ENCODE results near the gene RPS5.

The RPS5 gene

DNA sequence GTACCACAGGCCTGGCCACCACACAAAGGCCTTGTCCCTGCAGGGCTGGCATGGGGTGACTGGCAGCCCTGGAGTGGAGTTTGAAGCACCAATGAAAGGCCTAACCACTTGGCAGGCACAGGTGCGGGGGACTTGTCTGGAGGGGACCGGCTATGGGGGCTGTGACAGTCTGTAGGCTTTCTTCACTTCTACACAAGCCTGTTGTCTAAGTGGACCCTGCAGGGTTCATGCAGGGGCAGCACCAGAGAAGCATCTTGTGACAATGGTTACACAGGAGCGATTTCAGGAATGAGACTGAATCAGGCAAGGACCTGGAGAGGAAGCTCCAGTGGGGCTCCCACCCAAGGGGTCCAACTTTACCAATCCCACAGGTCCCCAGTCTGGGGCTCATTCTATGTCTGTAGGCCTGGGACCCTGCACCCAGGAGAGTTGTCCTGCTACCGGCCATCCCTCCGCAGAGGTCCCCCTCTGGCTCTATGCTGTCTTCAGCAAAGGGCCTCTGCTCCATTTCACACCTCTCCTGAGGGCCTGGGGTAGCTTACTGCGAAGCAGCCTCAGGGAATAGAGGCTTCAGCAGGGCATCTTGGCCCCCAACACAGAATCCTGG lies 4.0 kb upstream of the RPS5 start:
- H3K4me1 Mint-ChIP-seq: peaks cover 42% of the 10 kb centered on the region
- peak overlapping the region; percentile 94 for H3K27ac Mint-ChIP-seq (ENCODE audit: low read depth)
- H3K4me3 Mint-ChIP-seq: peak overlapping the region; percentile 88
- no peak for DNase-seq (ENCODE audit: low spot score in 2 of 2)
- H3K36me3 Mint-ChIP-seq (ENCODE audit: insufficient read depth): peaks cover 44% of the 10 kb centered on the region
- no peaks in the 10 kb centered on the region for H3K9me3 Mint-ChIP-seq
- no peak for ATAC-seq (replicated peaks; ENCODE audit: extremely low read depth, poor library complexity, severe bottlenecking)
- H3K27me3 Mint-ChIP-seq: no peaks in the 10 kb centered on the region

DNA sequence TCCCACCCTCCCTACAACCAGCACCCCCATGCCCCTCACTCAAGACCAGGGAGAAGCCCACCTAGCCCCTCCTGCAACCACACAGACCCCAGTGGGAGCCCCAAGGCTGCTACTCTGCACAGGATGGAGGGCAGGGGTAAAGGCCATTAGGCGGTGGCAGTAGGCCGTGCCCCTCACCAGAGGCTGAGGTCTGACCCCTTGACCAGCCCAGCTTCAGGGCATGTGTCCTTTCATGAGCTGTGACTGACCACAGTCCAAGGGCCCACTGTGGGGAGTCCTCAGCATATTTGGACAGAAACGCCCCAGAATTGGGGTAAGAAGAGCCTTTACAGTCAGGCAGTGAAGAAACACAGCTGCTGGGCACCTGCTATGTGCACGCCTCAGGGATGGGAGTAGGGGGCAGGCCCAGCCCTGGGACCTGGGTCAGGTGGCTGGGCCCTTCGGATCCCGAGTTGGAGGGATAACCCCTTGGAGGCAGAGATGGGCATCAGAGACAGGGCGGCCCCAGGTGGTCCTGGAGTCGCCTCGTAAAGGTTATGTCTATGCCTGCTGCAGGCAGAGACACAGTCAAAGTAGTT lies 1.7 kb upstream of the RPS5 start:
- Mint-ChIP-seq H3K36me3 (ENCODE audit: insufficient read depth) (peaks cover 54% of the 10 kb centered on the region), H3K9me3 (no peaks in the 10 kb centered on the region), H3K27ac (ENCODE audit: low read depth) (peak overlapping the region; percentile 98), H3K4me1 (peaks cover 28% of the 10 kb centered on the region), H3K4me3 (peak overlapping the region; percentile 89), H3K27me3 (no peaks in the 10 kb centered on the region)
- ATAC-seq (replicated peaks; ENCODE audit: extremely low read depth, poor library complexity, severe bottlenecking): no peak
- no peak for DNase-seq (ENCODE audit: low spot score in 2 of 2)

DNA sequence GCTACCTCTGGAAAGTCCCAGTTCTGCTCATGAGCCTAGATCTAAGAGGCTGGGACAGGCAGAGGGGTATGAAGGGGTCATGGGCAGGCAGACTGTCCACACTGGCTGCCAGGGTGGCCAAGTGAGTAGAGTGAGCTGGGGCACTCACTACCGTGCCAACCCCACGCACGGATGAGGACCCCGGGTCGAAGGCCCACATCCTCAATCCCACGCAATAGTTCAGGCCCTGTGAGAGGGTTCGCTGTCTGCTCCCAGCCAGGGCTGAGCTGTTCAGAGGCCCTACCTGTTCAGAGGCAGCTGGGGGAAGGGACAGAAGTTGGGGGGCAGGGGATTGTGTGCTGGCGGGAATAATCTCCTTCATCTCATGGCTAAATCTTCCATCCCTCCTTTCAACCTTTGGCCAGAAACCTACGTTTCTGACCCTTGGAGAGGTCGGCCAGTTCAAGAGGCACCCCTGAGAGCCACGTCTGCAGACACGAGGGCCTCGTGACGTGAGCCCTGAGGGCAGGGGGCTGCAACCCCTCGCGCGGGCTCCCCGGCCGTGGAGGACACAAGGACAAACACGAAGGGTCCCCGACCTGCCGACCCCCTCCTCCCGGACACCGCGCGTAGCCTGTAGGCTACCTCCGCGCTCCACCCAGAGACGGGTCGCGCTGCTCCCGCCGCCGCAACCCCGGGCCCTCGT lies 1.0 kb upstream of the RPS5 start:
- Mint-ChIP-seq H3K9me3 (no peaks in the 10 kb centered on the region), H3K36me3 (ENCODE audit: insufficient read depth) (peaks cover 58% of the 10 kb centered on the region), H3K27ac (ENCODE audit: low read depth) (peak overlapping the region; percentile 98), H3K4me3 (peak overlapping the region; percentile 89), H3K4me1 (peaks cover 31% of the 10 kb centered on the region), H3K27me3 (no peaks in the 10 kb centered on the region)
- DNase-seq (ENCODE audit: low spot score in 2 of 2) (no peak), ATAC-seq (replicated peaks; ENCODE audit: extremely low read depth, poor library complexity, severe bottlenecking) (no peak)

DNA sequence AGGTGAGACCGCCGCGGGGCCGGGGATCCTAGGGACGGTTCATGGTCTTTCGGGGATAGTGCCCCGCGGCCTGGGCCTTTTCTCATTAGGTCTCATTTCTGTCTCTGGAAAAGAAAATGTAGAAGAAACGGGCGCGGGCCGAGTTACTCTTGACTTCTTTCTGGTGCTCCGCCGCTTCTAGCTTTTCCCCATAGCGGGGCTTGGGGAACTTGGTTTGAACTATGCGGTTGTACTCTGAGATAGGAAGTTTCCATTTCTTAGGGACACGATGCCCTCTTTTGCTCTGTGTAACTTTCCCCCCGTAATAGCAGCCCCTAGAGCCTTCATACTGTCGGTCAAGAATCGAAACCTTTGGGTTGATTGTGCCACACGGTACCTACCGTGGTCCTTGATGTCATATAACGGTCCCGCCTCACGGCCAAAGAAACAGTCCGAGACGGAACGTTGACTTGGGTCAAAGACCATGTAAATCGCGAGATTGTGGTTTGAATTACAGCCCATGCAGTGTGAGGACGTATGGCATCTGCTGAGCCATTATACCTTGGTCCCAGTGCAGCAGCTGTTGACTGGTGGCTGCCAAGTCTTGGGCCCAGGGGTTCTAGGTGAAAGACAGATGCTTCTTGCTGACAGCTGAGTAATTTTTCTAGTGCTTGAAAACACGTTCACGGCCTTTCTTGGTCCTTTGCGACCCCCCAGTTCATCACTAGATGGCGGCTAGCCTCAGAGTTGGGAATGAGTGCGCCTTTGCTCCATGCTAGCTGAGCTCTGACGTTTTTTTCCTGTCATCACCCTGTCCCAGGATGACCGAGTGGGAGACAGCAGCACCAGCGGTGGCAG lies 487 bp downstream of the RPS5 start:
- H3K27ac Mint-ChIP-seq (ENCODE audit: low read depth): peak overlapping the region; percentile 98
- H3K9me3 Mint-ChIP-seq: no peaks in the 10 kb centered on the region
- H3K4me3 Mint-ChIP-seq: peak overlapping the region; percentile 89
- peaks cover 65% of the 10 kb centered on the region for H3K36me3 Mint-ChIP-seq (ENCODE audit: insufficient read depth)
- no peak for ATAC-seq (replicated peaks; ENCODE audit: extremely low read depth, poor library complexity, severe bottlenecking)
- H3K4me1 Mint-ChIP-seq: peaks cover 24% of the 10 kb centered on the region
- DNase-seq (ENCODE audit: low spot score in 2 of 2): no peak
- no peaks in the 10 kb centered on the region for H3K27me3 Mint-ChIP-seq

DNA sequence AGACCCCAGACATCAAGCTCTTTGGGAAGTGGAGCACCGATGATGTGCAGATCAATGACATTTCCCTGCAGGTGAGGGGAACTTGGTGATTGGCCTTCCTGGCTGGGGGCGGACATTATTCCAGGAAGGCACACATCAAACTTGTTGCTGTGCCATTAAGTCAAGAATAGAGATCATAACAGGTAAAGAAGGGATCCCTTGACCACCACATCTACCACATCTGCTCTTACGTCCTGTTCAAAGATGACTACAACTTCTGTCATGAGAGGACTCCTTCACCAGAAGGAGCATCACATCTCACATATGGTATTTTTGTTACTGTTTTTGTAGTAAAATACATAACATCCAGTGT lies 1.1 kb downstream of the RPS5 start:
- Mint-ChIP-seq H3K27me3 (no peaks in the 10 kb centered on the region), H3K36me3 (ENCODE audit: insufficient read depth) (peaks cover 70% of the 10 kb centered on the region), H3K4me3 (peak overlapping the region; percentile 89), H3K4me1 (peaks cover 24% of the 10 kb centered on the region), H3K27ac (ENCODE audit: low read depth) (peak overlapping the region; percentile 98), H3K9me3 (no peaks in the 10 kb centered on the region)
- DNase-seq (ENCODE audit: low spot score in 2 of 2) (no peak), ATAC-seq (replicated peaks; ENCODE audit: extremely low read depth, poor library complexity, severe bottlenecking) (no peak)

DNA sequence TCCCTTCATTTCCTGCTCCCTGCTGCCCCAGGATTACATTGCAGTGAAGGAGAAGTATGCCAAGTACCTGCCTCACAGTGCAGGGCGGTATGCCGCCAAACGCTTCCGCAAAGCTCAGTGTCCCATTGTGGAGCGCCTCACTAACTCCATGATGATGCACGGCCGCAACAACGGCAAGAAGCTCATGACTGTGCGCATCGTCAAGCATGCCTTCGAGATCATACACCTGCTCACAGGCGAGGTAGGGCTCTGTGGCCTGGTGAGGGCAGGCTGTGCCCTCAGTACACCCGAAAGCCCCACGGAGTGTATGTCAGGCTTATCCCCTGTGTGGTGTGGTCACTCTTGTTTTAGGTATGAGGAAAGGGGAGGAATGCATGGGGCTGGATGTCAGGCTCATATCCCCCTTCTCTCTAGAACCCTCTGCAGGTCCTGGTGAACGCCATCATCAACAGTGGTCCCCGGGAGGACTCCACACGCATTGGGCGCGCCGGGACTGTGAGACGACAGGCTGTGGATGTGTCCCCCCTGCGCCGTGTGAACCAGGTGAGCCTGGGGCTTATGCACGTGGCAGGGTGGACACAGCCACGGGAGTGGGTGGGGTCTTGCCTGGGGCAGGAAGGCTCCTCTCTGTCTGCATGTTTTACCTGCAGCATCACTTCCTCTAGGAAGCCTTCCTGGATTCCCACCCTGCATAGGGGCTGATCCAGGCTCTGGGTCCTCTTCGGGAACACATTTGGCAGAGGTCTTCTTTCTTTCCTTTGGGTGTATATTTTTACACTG lies 6.1 kb downstream of the RPS5 start:
- DNase-seq (ENCODE audit: low spot score in 2 of 2): no peak
- Mint-ChIP-seq H3K4me1 (peaks cover 21% of the 10 kb centered on the region), H3K27me3 (no peaks in the 10 kb centered on the region), H3K4me3 (no peak overlapping the region), H3K27ac (ENCODE audit: low read depth) (no peak overlapping the region), H3K9me3 (no peaks in the 10 kb centered on the region), H3K36me3 (ENCODE audit: insufficient read depth) (peaks cover 55% of the 10 kb centered on the region)
- no peak for ATAC-seq (replicated peaks; ENCODE audit: extremely low read depth, poor library complexity, severe bottlenecking)

DNA sequence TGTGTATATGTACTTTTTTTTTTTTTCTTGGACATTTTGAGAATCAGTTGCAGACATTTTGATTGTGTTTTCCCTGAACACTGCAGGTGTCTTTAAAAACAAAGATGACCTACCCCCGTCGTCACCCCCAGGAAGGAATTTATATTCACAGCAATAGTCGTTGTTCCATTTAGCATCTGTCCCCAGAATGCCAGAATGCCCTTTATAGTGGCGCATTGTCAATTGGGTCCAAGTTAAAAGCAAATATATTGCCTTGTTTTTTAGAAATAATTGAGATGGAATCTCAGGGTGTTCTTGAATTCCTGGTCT lies 6.6 kb downstream of the RPS5 start:
- Mint-ChIP-seq H3K27ac (ENCODE audit: low read depth) (no peak overlapping the region), H3K27me3 (no peaks in the 10 kb centered on the region), H3K36me3 (ENCODE audit: insufficient read depth) (peaks cover 51% of the 10 kb centered on the region), H3K9me3 (no peaks in the 10 kb centered on the region), H3K4me1 (peaks cover 19% of the 10 kb centered on the region), H3K4me3 (no peak overlapping the region)
- no peak for DNase-seq (ENCODE audit: low spot score in 2 of 2)
- no peak for ATAC-seq (replicated peaks; ENCODE audit: extremely low read depth, poor library complexity, severe bottlenecking)

DNA sequence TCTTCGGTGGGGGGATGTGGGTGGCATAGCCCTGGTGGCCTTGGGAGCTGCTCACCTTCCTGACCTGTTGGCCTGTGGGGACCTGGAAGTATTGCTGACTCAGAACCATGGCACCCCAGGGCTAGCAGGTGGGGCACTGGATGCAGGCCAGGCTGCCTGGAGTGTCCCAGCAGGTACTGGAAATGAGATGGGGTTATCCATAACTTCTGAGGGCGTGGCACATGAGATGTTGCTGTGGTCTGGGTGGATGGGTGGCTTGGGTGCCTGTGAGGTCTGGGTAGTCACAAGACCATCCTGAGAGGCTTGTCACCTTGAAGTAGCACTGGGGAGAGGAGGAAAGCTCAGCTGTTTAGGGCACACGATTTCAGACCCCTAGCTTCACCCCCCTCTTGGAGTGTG lies 7.8 kb downstream of the RPS5 start:
- Mint-ChIP-seq H3K4me3 (no peak overlapping the region), H3K36me3 (ENCODE audit: insufficient read depth) (peaks cover 43% of the 10 kb centered on the region), H3K27ac (ENCODE audit: low read depth) (no peak overlapping the region), H3K9me3 (no peaks in the 10 kb centered on the region), H3K4me1 (peaks cover 19% of the 10 kb centered on the region), H3K27me3 (no peaks in the 10 kb centered on the region)
- DNase-seq (ENCODE audit: low spot score in 2 of 2) (no peak), ATAC-seq (replicated peaks; ENCODE audit: extremely low read depth, poor library complexity, severe bottlenecking) (no peak)

DNA sequence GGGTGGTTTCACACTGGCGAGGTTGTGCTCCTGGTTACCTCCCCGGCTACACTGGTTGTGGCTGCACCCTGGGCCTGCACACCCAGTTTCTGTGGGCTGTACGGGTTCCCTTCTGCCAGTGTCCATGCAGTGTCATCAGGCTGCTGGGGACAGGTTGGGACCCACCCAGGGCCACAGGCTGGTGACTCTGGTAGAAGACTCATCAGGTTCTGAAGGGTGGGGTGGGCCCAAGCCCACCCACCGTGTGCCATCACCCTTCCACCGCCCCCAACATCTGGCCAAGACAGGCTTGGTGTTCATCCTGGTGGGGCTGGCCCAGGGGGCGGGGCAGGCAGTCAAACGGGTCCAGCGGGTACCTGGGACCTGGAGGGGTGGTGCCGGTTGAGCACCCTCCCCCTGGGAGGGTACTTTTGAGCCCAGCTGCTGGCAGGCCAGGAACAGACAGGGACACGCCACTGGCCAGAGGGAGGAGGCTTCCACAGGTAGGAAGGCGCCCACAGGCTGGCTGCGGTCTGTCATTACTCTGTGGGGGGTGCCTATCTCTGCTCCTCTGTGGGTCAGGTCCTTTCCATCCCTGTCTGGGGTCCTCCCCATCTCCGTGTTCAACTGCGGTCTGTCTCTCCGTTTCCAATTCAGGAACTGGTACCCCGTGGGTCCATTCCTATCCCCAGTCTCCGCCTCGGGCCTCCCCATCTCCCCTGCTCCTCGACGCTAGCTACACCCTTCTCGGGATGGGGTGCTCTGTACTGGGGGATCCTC lies 8.3 kb downstream of the RPS5 start, which contains the start of gene RNF225:
TSS of gene RNF225 (plus strand) at position 437 of the 759 bp plus-strand sequence. CDS start 434 bp downstream, outside the sequence.
- no peaks in the 10 kb centered on the region for H3K27me3 Mint-ChIP-seq
- H3K36me3 Mint-ChIP-seq (ENCODE audit: insufficient read depth): peaks cover 39% of the 10 kb centered on the region
- H3K4me1 Mint-ChIP-seq: peaks cover 19% of the 10 kb centered on the region
- DNase-seq (ENCODE audit: low spot score in 2 of 2) (no peak), ATAC-seq (replicated peaks; ENCODE audit: extremely low read depth, poor library complexity, severe bottlenecking) (no peak)
- H3K4me3 Mint-ChIP-seq: no peak within 1 kb of the TSS
- no peaks in the 10 kb centered on the region for H3K9me3 Mint-ChIP-seq
- no peak within 1 kb of the TSS for H3K27ac Mint-ChIP-seq (ENCODE audit: low read depth)

DNA sequence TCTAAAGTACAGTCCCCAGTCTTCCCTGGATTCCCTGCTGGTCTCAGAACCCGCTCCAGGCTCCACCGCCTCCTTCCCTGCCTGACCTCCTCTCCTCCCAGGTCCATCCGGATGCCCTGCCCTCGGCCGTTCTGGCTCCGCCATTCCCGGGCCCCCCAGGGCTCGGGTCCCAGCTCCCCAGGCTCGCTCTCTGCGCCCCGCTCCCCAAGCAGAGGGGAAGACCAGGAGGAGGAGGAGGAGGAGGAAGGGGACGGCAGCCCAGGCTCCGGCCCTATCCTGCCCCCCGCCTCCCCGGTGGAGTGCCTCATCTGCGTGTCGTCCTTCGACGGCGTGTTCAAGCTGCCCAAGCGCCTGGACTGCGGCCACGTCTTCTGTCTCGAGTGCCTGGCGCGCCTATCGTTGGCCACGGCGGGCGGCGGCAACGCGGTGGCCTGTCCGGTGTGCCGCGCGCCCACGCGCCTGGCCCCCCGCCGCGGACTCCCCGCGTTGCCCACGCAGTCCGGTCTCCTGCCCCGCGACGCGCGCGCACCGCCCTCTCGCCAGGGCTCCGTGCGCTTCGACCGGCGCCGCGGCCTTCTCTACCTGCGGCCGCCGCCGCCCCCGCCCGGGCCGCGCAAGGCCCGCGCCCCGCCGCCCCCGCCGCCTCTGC lies 9.0 kb downstream of the RPS5 start:
- H3K4me3 Mint-ChIP-seq: no peak overlapping the region
- no peaks in the 10 kb centered on the region for H3K9me3 Mint-ChIP-seq
- H3K4me1 Mint-ChIP-seq: peaks cover 17% of the 10 kb centered on the region
- no peak overlapping the region for H3K27ac Mint-ChIP-seq (ENCODE audit: low read depth)
- peaks cover 32% of the 10 kb centered on the region for H3K36me3 Mint-ChIP-seq (ENCODE audit: insufficient read depth)
- no peak for ATAC-seq (replicated peaks; ENCODE audit: extremely low read depth, poor library complexity, severe bottlenecking)
- no peak for DNase-seq (ENCODE audit: low spot score in 2 of 2)
- H3K27me3 Mint-ChIP-seq: no peaks in the 10 kb centered on the region

DNA sequence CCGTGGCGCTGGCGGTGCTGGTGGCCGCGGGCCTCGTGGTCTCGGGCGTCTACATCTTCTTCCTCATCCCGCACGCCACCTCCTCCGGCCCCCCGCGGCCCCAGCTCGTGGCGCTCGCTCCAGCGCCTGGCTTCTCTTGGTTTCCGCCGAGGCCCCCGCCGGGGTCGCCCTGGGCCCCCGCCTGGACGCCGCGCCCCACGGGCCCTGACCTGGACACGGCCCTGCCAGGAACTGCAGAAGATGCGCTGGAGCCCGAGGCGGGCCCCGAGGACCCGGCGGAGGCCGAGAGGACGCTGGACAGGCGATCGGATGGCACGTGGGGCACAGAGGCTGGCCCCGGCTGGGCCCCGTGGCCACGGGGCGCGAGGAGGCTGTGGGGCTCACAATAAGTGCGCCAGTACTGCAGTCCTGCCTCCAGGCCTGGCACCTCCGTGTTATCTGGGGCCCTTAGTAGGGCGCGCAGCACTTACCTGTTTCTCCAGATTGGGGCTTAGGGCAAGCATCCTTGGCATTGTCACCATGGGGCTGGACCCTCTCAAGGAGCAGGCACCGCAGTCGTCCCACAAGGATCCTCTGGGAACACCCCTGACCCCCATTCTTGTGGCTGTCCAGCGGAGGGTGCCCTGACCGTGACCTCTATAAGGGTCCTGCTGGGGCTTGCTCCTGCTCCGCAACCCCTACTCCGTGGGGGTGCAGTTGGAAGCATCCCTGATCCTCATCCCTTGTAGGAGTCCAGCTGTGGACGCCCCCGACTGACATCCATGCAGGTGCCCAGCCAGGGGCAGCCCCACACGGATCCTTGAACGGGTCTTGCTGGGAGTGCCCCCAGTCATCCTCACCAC lies 9.8 kb downstream of the RPS5 start:
- H3K9me3 Mint-ChIP-seq: no peaks in the 10 kb centered on the region
- H3K4me3 Mint-ChIP-seq: no peak overlapping the region
- no peak overlapping the region for H3K27ac Mint-ChIP-seq (ENCODE audit: low read depth)
- H3K4me1 Mint-ChIP-seq: peaks cover 21% of the 10 kb centered on the region
- no peak for ATAC-seq (replicated peaks; ENCODE audit: extremely low read depth, poor library complexity, severe bottlenecking)
- H3K36me3 Mint-ChIP-seq (ENCODE audit: insufficient read depth): peaks cover 29% of the 10 kb centered on the region
- DNase-seq (ENCODE audit: low spot score in 2 of 2): no peak
- no peaks in the 10 kb centered on the region for H3K27me3 Mint-ChIP-seq
